AG08396 (cell line): Measurements from ENCODE around the gene RNASET2.

Source experiments
- DNase-seq: peaks from one replicate; pipeline ENCODE4 v3.0.0; 2012; ENCODE audit warnings: low spot score, mixed read lengths

RNASET2 gene

GRCh38 chr6:166947251-166947650 lies 9.1 kb downstream of the RNASET2 start:
- no peak for DNase-seq

DNA sequence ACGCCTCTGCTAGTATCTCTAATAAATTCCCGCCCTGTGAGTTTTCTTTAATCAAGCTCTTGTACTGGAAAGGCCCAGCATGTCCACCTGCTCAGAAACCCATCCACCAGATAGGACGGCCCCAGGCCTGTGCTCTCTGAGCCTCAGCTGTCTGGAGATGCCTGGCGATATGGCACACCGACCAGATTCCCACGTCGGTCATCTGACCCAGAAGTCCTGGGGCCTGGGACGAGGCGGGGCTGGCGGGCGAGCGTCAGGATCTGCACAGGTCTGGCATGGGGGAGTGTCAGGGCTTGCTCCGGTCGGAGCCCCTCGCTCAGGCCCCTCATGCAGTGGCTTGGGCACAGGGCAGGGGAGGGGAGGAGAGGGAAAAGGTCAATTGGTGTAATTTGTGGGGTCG lies 10.2 kb downstream of the RNASET2 start:
- DNase-seq, result no peak

GRCh38 chr6:166944666-166945256 lies 11.6 kb downstream of the RNASET2 start:
- no peak for DNase-seq

- DNase-seq, result no peak
Measured at GRCh38 chr6:166942393-166943168, 13.8 kb downstream of the RNASET2 start.

GRCh38 chr6:166940643-166941068 lies 15.7 kb downstream of the RNASET2 start:
- peak; percentile 27 for DNase-seq

- no peak for DNase-seq
Measured at GRCh38 chr6:166939894-166940293, 16.5 kb downstream of the RNASET2 start.

DNA sequence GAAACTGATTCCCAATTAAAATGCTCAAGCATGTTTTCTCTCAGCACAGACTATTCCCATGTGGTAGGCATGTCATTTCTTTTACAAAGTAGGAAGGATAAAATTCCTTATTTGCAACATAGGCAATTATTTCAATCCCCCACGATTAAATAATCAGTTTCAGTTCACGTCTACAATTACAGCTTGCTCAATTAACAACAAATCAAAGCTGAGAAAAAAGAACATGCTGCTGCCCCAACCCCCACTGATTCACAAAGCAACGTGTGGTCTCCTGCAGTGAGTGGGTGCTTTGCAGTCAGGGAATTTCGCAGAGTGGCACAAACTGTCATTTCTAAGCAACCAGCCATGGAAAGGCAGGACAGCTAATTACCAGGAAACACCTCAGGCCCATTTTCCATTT lies 17.0 kb downstream of the RNASET2 start:
- DNase-seq, result no peak

GRCh38 chr6:166938704-166939103 lies 17.6 kb downstream of the RNASET2 start:
- DNase-seq, result no peak

DNA sequence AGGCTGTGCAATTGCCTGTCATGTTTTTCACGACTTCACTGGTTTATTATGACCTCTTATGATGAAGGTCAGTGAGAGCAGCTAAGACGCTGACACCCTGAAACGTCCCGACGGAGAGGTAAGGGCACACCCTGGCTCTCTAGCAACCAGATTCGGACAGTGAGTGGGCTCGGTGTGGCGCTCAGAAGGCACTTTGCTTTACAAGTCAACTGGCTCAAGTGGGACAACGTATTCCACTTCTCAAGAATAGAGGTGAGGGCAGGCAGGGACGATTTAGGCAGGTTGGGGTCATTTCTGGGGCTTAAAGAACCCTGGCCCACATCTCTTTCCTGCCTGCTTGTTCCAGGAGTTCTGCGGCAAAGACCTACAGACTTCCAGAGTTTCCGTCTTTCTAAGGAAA lies 18.2 kb downstream of the RNASET2 start:
- no peak for DNase-seq

DNA sequence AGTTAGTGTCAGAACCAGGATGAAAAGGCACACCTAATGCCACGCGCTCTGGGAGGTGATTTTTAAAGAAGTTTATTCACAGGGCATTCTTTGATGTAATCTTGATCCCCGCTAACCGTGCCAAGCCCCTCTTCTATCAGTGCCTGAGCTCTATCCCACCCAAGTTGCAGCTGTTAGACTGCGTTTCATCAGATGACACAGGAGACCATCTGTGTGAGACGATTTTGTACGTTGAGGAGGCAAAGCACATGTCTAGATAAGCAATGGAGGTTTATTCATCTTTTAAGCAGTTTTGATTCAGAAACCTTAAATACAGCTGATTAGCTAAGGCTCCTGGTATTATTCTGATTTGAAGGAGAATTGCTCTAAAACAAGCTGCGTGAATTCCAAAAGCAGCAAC lies 18.6 kb downstream of the RNASET2 start:
- DNase-seq, result no peak

GRCh38 chr6:166936079-166936787 lies 20.1 kb downstream of the RNASET2 start:
- DNase-seq, result no peak

- no peak for DNase-seq
Measured at GRCh38 chr6:166935353-166935752, 21.0 kb downstream of the RNASET2 start.

DNA sequence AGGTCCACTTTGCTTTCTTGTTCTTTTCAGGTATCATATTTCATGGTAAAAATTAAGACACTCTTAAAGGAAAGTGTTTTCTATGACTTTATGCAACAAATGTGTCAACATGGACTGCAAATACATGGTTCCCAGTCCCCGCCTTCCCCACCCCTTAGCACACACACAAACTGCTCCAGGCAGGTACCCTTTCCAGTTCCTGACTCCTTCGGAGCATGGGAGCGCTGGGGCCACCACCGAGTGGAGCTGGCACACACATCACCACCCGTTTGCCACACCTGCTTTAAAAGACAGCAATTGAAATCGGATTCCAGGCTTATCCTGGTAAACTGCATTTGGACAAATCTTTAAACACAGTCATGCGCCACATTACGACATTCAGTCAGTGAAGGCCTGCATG lies 22.2 kb downstream of the RNASET2 start:
- no peak for DNase-seq

DNA sequence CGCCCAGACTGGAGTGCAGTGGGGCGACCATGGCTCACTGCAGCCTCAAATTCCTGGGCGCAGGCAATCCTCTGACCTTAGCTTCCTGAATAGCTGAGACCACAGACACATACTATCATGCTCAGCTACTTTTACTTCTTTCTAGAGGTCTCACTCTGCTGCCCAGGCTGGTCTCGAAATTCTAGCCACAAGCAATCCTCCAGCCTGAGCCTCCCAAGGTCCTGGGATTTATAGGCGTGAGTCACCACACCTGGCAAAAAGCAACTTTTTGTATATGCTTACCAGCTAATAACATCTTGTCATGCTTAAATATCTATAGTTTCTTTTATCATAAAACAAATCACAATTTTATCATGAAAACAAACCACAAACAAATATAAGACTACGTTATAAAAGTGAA lies 23.0 kb downstream of the RNASET2 start:
- no peak for DNase-seq

DNA sequence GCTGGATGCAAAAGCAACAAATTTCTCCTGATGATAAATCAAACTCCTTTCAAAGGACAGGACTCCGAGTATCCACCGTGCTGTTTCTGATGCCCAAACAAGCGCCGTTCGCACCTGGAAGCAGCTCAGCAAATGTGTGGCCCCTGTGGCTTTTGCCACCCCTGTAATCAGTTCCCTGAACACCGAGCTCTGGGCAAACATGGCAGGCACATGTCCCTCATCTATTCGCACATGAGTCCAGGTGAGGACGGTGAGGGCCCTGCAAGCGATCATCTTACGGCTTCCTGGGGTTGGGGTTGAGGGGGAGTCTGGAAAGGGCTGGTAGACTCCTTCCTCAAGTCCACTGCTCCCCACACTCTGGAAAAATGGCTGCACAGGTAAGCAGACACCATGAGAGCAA lies 23.7 kb downstream of the RNASET2 start:
- no peak for DNase-seq

- no peak for DNase-seq
Measured at GRCh38 chr6:166932116-166932515, 24.2 kb downstream of the RNASET2 start.

GRCh38 chr6:166931426-166931970 lies 24.9 kb downstream of the RNASET2 start:
- DNase-seq, result no peak

DNA sequence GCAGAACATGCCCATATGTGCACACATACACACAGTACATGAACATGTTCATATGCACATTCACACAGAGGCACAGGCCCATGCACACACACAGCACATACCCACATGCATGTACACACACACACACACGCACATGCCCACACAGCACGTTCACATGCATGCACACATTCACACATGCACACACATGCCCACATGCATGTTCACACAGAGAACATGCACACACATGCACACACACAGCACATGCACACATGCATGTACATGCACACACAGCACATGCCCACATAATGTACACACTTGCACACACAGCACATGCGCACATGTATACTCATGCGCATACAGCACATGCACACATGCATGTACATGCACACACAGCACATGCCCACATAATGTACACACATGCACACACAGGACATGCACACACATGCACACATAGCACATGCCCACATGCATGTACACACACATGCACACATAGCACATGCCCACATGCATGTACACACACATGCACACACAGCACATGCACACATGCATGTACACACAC lies 25.9 kb downstream of the RNASET2 start:
- DNase-seq, result no peak

- no peak for DNase-seq
Measured at GRCh38 chr6:166929542-166930189, 26.7 kb downstream of the RNASET2 start.

GRCh38 chr6:166928644-166929541 lies 27.5 kb downstream of the RNASET2 start:
- no peak for DNase-seq
